NOMO-1 treated with dmso at 0.1 percent for 144 hours (cell line): ENCODE measurements around the gene LRRK1.

Source experiments
- DNase-seq: peaks from one replicate; lab custom pipeline; 2025; ENCODE audit not compliant: unreplicated experiment; lab: John Stamatoyannopoulos, UW

LRRK1 gene

GRCh38 chr15:100918690-100919480, at the start of gene LRRK1:
TSS of gene LRRK1 (plus strand) at chr15:100919357. CDS start at chr15:100924633, 5,276 bp downstream.
- DNase-seq: peak; percentile 40

- DNase-seq: peak; percentile 77
Observed at GRCh38 chr15:100873029-100873677, 46.0 kb upstream of the LRRK1 start.

GRCh38 chr15:100875495-100875894, 43.7 kb upstream of the LRRK1 start:
- DNase-seq: no peak

GRCh38 chr15:100875976-100876375, 43.2 kb upstream of the LRRK1 start:
- no peak for DNase-seq

GRCh38 chr15:100877551-100877950, 41.6 kb upstream of the LRRK1 start:
- no peak for DNase-seq

GRCh38 chr15:100878130-100878529, 41.0 kb upstream of the LRRK1 start:
- no peak for DNase-seq

GRCh38 chr15:100878648-100879047, 40.5 kb upstream of the LRRK1 start:
- no peak for DNase-seq

- no peak for DNase-seq
Observed at GRCh38 chr15:100879061-100879463, 40.1 kb upstream of the LRRK1 start.

GRCh38 chr15:100879464-100880138, 39.6 kb upstream of the LRRK1 start, which contains the start of gene ALDH1A3:
TSS of gene ALDH1A3 (plus strand) at chr15:100879831. CDS start at chr15:100879908, 77 bp downstream.
- no peak for DNase-seq

- DNase-seq: no peak
Observed at GRCh38 chr15:100880139-100880896, 38.8 kb upstream of the LRRK1 start.

GRCh38 chr15:100880897-100881242, 38.3 kb upstream of the LRRK1 start:
- DNase-seq: no peak

- DNase-seq: no peak
Observed at GRCh38 chr15:100881573-100882336, 37.4 kb upstream of the LRRK1 start.

GRCh38 chr15:100885116-100885515, 34.0 kb upstream of the LRRK1 start:
- no peak for DNase-seq

GRCh38 chr15:100885811-100886210, 33.3 kb upstream of the LRRK1 start:
- DNase-seq: no peak

GRCh38 chr15:100887211-100887913, 31.8 kb upstream of the LRRK1 start:
- DNase-seq: no peak

- no peak for DNase-seq
Observed at GRCh38 chr15:100889385-100890050, 29.6 kb upstream of the LRRK1 start.

GRCh38 chr15:100890051-100890720, 29.0 kb upstream of the LRRK1 start:
- DNase-seq: no peak

- DNase-seq: no peak
Observed at GRCh38 chr15:100890850-100891249, 28.3 kb upstream of the LRRK1 start.
